Stimulated activated CD8-positive, alpha-beta memory T cell treated with anti-CD3 and anti-CD28 coated beads, Interleukin-15, amount 100 ng/mL, for 4 hours (primary cell): ENCODE data around the gene KMT2B.

ENCODE experiments used
- DNase-seq, 2 donors: peaks; one replicate each; pipeline ENCODE4 v3.0.0-alpha.2; 2020; ENCODE audit warnings: low read depth in 2 of 2

Gene KMT2B

DNA sequence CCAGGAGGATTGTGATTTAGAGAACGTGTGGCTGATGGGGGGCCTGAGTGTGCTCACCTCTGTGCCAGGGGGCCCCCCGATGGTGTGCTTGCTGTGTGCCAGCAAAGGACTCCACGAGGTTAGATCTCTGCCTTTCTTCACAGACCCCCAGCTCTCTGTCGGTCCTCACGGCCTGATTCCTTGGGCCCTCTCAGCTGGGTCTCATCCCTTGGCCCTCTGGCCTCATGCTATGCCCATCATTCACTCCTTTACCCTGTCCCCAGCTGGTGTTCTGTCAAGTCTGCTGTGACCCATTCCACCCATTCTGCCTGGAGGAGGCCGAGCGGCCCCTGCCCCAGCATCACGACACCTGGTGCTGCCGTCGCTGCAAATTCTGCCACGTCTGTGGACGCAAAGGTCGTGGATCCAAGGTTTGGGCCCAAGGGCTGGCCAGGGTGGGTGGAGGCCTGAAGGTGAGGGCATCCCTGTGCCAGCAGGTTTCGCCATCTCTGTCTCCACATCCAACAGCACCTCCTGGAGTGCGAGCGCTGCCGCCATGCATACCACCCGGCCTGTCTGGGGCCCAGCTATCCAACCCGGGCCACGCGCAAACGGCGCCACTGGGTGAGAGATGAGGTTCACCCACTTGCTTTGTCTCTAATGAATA lies 7.5 kb downstream of the KMT2B start:
- no peak for DNase-seq

DNA sequence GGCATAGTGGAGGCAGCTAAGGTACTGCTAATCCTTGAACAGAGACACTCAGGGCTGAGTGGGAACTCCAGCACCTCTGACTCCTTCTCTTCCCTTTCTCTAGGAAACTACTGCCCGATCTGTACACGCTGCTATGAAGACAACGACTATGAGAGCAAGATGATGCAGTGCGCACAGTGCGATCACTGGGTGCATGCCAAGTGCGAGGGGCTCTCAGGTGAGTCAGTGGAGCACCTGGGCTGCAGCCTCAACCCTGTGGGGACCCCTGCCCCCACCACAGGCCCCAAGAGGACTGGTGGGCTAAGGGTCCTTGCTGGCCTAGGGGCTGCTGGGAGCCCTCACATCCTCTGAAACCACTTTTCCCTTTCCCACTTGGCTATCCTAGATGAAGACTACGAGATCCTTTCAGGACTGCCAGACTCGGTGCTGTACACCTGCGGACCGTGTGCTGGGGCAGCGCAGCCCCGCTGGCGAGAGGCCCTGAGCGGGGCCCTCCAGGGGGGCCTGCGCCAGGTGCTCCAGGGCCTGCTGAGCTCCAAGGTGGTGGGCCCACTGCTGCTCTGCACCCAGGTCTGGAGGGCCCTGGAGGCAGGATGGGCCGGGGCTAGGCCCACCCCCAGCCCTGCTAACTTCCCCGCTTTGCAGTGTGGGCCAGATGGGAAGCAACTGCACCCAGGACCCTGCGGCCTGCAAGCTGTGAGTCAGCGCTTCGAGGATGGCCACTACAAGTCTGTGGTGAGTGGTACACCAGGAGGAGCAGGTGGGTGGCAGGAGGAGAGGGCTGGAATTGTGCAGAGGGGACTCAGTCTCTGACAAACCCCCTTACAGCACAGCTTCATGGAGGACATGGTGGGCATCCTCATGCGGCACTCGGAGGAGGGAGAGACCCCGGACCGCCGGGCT lies 9.5 kb downstream of the KMT2B start:
- no peak for DNase-seq

DNA sequence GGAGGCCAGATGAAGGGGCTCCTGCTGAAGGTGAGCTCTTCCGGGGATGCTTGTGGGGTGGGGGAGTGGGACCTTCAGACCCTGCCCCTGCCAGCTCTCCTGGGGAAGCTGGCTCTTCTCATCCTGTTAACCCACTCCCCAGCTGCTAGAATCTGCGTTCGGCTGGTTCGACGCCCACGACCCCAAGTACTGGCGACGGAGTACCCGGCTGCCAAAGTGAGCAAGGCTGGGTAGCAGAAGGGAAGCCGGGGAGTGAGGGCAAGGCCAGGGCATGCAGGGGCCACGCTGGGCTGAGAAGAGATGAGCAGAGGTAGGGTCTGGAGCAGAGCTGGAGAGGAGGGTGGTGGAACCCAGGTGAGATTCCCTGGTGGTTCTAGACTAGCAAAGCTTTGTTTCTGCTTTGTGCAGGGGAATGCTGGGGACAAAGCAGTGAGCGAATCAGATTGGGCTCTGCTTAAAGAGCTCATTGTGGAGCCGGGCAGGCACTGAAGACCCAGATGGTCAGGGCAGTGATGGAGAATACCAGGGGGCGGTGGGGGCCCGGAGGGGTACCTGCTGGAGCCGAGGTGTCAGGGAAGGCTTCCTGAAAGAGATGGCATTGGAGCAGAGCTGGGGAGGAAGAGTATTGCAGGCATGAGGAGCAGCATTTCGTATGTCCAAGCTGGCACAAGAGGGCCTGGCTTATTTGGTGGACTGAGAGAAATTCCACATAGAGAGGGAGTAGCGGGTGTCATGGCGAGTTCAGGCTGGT lies 10.3 kb downstream of the KMT2B start:
- no peak for DNase-seq

DNA sequence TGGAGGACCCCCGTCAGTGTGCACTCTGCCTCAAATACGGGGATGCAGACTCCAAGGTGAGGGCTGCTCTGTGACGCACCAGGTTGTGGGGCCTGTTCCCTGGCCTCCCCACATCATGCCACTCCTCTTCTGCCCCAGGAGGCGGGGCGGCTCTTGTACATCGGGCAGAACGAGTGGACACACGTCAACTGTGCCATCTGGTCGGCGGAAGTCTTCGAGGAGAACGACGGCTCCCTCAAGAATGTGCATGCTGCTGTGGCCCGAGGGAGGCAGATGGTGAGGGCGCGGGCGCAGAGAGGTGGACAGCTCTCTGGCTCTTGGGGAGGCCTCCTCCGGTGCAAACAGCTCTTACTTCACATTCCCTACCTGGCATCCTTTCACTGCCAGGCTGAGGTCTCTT lies 11.2 kb downstream of the KMT2B start:
- no peak for DNase-seq

DNA sequence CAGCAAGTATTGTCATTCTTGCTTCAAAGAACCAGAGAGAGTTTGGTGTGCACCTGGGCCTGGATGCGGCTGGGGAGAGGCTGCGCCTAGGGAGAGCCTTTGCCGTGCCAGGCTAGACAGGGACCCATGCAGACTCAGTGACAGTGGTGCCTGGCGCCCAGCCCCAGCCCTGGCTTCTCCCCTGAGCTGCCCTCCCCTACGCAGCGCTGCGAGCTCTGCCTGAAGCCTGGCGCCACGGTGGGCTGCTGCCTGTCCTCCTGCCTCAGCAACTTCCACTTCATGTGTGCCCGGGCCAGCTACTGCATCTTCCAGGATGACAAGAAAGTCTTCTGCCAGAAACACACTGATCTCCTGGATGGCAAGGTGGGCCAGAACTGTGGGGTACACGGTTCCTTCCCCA lies 12.0 kb downstream of the KMT2B start:
- DNase-seq = no peak

DNA sequence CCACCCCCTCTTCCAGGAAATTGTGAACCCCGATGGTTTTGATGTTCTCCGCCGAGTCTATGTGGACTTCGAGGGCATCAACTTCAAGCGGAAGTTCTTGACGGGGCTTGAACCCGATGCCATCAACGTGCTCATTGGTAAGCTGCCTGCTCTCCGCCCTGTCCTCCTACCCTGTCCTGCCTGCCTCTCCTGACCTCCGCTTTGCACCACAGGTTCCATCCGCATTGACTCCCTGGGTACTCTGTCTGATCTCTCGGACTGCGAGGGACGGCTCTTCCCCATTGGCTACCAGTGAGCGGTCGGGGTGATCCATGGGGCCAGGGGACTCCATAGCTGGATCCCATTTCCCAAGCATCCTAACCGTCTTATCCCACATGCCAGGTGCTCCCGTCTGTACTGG lies 12.5 kb downstream of the KMT2B start:
- no peak for DNase-seq

DNA sequence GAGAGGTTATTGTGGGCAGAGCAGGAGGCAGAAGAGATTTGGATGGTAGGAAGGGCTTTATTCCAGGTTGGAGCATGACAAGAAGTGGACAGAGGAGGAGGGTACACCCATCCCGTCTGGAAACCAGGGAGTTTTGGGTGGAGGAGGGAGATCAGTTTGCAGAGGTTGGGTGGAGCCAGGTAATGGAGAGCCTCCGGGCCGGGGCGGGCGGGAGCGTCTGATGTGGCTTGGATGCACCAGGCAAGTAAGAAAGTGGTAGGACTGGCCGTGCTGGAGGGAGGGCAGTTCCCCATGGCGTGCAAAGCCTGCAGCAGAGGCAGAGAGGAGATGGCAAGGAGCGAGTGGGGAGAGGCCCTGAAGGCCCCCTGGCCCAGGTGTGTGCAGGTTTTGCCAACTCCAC lies 13.6 kb downstream of the KMT2B start:
- DNase-seq = no peak

DNA sequence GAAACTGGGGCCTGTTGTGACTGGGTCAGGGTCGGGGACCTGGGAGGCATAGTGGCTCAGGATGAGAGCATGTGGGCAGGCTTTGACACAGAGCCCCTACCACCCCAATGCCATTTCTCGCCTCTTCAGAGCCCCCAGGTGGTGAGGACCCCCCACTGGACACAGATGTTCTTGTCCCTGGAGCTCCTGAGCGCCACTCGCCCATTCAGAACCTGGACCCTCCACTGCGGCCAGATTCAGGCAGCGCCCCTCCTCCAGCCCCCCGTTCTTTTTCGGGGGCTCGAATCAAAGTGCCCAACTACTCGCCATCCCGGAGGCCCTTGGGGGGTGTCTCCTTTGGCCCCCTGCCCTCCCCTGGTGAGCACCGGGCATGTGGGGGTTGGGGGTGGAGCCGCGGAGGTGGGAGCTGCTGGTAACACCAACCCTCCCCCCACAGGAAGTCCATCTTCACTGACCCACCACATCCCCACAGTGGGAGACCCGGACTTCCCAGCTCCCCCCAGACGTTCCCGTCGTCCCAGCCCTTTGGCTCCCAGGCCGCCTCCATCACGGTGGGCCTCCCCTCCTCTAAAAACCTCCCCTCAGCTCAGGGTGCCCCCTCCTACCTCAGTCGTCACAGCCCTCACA lies 14.1 kb downstream of the KMT2B start:
- DNase-seq = no peak

DNA sequence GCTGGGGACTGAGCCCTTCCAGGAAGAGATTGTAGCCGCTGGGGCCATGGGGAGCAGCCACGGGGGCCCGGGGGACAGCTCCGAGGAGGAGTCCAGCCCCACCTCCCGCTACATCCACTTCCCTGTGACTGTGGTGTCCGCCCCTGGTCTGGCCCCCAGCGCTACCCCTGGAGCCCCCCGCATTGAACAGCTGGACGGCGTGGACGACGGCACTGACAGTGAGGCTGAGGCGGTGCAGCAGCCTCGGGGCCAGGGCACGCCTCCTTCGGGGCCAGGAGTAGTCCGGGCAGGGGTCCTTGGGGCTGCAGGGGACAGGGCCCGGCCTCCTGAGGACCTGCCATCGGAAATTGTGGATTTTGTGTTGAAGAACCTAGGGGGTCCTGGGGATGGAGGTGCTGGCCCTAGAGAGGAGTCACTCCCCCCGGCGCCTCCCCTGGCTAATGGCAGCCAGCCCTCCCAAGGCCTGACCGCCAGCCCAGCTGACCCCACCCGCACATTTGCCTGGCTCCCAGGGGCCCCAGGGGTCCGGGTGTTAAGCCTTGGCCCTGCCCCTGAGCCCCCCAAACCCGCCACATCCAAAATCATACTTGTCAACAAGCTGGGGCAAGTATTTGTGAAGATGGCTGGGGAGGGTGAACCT lies 14.9 kb downstream of the KMT2B start:
- DNase-seq = no peak

DNA sequence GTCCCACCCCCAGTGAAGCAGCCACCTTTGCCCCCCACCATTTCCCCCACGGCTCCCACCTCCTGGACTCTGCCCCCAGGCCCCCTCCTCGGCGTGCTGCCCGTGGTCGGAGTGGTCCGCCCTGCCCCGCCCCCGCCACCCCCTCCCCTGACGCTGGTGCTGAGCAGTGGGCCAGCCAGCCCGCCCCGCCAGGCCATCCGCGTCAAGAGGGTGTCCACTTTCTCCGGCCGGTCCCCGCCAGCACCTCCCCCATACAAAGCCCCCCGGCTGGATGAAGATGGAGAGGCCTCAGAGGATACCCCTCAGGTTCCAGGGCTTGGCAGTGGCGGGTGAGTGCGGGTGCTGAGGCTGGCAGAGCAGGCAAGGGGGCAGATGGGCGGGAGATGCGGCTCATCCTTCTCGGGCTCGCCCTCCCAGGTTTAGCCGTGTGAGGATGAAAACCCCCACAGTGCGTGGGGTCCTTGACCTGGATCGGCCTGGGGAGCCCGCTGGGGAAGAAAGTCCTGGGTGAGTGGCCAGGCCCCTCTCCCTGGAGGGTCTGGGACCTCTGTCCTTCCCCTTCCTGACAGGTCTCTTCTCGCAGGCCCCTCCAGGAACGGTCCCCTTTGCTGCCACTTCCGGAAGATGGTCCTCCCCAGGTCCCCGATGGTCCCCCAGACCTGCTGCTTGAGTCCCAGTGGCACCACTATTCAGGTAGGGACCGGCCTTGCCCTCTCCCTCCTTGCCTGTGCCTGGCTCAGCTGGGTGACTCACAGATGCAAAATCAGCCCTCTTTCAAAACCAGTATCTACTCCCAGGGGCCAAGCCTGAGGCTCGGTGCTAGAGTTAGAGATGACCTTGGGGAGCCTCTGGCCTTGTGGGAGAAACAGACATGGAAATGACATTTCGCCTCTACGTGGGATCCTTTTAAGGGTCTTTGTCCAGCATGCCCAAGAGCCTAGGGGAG lies 15.7 kb downstream of the KMT2B start:
- no peak for DNase-seq

DNA sequence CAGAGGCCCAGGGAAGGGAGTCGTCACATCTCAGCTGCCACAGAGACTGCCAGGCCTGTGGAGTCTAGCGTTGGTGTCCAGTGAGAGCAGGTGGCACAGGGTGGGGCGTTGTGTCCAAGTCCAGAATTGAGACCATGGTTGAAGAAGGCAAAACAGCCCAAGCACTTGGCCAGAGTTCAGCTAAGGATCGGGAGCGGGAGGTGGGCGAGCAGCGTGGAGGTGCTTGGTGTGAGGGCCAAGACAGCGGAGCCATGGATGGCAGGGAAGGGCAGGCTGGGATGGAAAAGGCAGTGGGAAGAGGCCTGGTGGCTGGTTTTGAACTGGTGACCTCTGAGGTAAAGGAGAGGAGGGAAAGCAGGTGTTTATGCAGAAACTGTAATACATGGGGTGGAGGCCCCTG lies 16.5 kb downstream of the KMT2B start:
- DNase-seq = no peak

DNA sequence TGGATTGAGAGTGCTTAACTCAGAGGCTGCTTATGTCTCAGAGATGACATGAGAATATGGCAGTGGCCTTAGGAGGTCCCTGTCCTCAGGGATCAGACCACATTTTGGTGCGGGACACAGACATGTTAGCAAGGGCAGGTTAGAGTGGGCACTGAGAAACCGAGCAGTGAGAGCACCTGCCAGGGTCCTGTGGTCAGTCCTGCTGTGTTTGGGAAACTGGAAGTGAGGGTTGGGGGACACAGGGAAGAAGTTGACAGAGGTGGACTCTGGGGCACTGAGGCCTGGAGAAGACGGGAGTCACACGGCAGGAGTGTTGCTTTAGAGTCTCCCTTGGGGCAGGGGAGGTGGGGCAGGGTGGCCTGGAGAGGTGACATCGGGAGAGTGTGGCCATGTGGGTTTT lies 17.1 kb downstream of the KMT2B start:
- no peak for DNase-seq

DNA sequence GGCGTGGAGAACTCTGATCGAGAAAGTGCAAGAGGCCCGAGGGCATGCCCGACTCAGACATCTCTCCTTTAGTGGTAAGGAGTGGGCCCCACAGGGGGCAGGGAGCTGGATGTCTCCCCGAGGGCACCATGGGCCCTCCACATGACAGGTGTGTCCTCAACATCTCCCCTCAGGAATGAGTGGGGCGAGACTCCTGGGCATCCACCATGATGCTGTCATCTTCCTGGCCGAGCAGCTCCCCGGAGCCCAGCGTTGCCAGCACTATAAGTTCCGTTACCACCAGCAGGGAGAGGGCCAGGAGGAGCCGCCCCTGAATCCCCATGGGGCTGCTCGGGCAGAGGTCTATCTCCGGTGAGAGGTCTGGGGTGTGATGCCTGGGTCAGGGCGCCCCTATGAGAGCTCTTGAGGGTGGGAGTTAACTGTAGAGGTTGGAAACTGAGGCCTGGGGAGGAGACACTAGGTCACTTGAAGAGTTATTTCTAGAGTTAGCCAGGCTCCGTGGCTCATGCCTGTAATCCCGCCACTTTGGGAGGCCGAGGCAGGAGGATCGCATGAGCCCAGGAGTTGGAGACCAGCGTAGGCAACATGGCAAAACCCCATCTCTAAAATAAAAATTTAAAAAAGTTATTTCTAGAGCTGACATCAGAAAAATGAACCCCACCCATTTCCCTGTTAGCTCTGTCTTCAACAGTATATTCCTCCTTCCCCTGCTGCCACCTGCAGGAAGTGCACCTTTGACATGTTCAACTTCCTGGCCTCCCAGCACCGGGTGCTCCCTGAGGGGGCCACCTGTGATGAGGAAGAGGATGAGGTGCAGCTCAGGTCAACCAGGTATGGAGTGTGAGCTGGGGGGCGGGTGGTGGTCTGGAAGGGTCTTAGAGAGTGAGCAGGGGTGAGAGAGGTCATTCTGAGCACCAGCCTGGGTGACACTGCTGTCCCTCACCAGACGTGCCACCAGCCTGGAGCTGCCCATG lies 19.4 kb downstream of the KMT2B start:
- no peak for DNase-seq

DNA sequence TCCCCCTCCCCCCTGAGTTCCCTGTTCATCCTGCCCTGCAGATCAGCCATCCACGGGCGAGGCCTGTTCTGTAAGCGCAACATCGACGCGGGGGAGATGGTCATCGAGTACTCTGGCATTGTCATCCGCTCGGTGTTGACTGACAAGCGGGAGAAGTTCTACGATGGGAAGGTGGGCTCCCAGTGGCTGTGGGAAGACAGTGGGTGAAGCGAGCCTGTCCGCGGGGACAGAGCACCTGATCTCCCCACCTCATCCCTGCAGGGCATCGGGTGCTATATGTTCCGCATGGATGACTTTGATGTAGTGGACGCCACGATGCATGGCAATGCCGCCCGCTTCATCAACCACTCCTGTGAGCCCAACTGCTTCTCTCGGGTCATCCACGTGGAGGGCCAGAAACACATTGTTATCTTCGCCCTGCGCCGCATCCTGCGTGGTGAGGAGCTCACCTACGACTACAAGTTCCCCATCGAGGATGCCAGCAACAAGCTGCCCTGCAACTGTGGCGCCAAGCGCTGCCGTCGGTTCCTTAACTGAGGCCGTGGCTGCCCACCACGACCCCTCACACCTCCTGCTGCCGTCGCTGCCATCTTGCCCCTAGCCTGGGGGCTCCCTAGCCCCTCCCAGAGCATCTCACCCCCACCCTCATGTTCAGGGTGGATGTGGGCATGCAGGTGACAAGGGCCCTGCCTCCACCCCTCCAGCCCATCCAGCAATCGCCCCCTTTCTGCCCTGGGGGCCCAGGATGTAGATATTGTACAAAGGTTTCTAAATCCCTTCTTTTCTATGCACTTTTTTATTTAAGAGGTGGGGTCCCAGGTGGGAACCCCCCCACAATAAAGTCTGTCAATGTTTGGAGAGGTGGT lies 20.5 kb downstream of the KMT2B start:
- no peak for DNase-seq

DNA sequence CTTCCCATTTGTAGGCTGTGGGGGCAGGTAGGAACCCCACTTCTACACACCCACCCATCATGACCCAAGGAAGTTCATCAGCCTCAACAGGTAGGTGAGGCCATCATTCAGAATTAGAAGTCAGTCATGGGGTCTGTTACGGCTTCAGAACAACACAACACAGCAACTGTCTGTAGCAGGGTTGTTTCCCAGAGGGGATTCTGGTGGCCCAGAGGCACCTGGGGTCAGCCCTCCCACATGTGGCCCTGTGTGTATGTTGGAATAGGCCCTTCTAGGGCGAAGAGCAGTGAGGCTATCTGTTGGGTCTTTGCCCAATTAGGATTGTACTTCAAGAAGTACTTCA lies 21.1 kb downstream of the KMT2B start:
- DNase-seq = no peak

DNA sequence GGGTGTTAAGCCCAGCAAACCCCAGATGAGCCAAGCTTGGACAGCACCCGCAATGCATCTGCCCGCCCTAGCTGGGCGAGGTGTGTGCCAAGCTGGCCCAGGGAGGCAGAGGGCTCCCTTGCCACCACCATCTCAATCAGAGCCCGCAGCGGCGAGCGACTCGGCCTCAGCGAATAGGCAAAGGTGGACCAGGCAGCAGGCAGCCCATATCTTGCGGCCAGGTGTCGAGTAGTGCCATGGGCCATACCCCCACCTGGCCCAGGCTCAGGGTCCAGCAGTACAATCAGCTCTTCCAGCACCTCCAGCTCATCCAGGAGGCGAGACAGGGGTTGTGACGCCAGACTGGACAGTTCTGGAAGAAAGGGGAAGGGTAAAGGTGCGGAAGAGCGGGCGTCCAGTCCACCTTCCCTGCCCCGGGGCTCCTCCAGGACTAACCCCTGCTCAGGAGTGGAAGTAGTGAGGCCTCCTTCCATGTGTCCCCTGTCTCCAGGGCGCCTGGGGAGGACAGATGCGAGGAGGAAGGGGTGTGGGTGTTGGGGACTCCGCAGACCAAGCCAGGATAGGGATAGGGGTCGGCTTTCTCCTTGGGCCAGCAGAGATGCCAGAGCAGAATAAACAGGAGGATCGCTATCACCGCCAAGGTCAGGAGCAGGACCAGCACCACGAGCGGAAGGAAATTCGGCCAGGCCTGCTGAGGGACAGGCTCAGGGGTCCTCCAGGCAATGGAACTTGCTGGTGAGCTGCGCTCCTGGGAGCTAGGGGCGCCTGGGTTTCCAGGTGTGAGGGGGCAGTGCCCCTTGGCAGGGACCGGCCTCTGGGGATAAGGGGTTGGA lies 21.7 kb downstream of the KMT2B start:
- no peak for DNase-seq

DNA sequence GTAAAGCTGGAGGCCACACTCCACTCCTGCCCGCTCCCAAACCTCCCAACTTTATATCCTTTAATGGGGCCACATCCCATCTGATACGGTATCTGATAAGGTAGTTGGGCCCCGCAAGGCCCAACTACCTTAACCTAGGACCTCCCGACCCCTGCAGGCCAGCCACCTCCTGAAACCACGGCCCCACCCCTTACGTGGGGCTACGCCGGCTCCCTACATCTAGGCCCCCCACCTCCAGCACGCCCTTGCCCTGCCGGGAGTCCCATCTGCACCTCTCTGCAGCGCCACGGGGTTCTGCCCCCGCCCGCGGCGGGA lies 22.3 kb downstream of the KMT2B start:
- no peak for DNase-seq
